CD4-positive, alpha-beta T cell (primary cell): Measurements from ENCODE around the gene SLC9A5. TPM values are rescaled to one million over a fixed set of nuclear protein-coding genes. Genes with fewer than 3 reads are reported as not detected.

Source experiments
- ATAC-seq: fragments of 200-7000 bp; cut with Tn5 transposase; one replicate; pipeline ENCODE4 v1.10.0; 2022; ENCODE audit warnings: mild to moderate bottlenecking; ENCODE audit not compliant: poor library complexity
- CTCF ChIA-PET: fragments of 350-600 bp; sonication (Branson Sonifier 250); formaldehyde crosslinking; loops from one replicate; lab custom pipeline; 2021; ENCODE audit warnings: antibody characterized with exemption, inconsistent platforms; lab: Charles Lee
- POLR2A ChIA-PET: fragments of 350-600 bp; sonication (Branson Sonifier 250); formaldehyde crosslinking; loops from one replicate; lab custom pipeline; 2021; ENCODE audit warnings: antibody characterized with exemption, inconsistent platforms; lab: Charles Lee
- DNase-seq, 14 experiments: peaks; one replicate each; pipeline ENCODE4 v3.0.0-alpha.2; 2013 to 2020; ENCODE audit warnings: mixed read lengths in 2 of 14
- H3K27ac ChIP-seq, 2 donors: one replicate each; pipeline versions ENCODE4 v1.5.1 to v1.7.0; 2013; ENCODE audit warnings: low read length in 2 of 2, low read depth in 1 of 2, mild to moderate bottlenecking in 1 of 2
- H3K27me3 ChIP-seq, 2 experiments: 1 replicate in 1 of 2; 2 replicates in 1 of 2; pipeline versions ENCODE4 v1.6.1 to v1.7.0; 2013; ENCODE audit warnings: low read length in 2 of 2, control low read depth in 1 of 2, mild to moderate bottlenecking in 1 of 2, moderate library complexity in 1 of 2; ENCODE audit not compliant: insufficient read depth in 2 of 2, control insufficient read depth in 1 of 2
- H3K36me3 ChIP-seq: one replicate; pipeline ENCODE4 v1.6.1; 2013; ENCODE audit warnings: low read length, control low read depth; ENCODE audit not compliant: insufficient read depth
- H3K4me1 ChIP-seq: one replicate; pipeline ENCODE4 v1.6.1; 2013; ENCODE audit warnings: low read length, control low read depth; ENCODE audit not compliant: insufficient read depth
- H3K4me3 ChIP-seq: one replicate; pipeline ENCODE4 v1.5.1; 2013; ENCODE audit warnings: mild to moderate bottlenecking, low read length, moderate library complexity
- H3K9me3 ChIP-seq, 2 experiments: 1 replicate in 1 of 2; 2 replicates in 1 of 2; pipeline versions ENCODE4 v1.6.1 to v1.7.0; 2013; ENCODE audit warnings: low read length in 2 of 2, mild to moderate bottlenecking in 2 of 2, control low read depth in 1 of 2, moderate library complexity in 1 of 2; ENCODE audit not compliant: control insufficient read depth in 1 of 2, insufficient read depth in 1 of 2
- H3K27ac Mint-ChIP-seq: one replicate; pipeline ENCODE4 v1.8.0; 2020; ENCODE audit warnings: mixed read lengths
- H3K27me3 Mint-ChIP-seq: one replicate; pipeline ENCODE4 v1.8.0; 2021; ENCODE audit warnings: mixed read lengths
- H3K36me3 Mint-ChIP-seq: one replicate; pipeline ENCODE4 v1.8.0; 2021; ENCODE audit warnings: low read depth, mixed read lengths
- H3K4me1 Mint-ChIP-seq: one replicate; pipeline ENCODE4 v1.8.0; 2021; ENCODE audit warnings: low read depth, mixed read lengths
- H3K4me3 Mint-ChIP-seq: one replicate; pipeline ENCODE4 v1.8.0; 2020; ENCODE audit warnings: mild to moderate bottlenecking, mixed read lengths
- H3K9me3 Mint-ChIP-seq: one replicate; pipeline ENCODE4 v1.8.0; 2020; ENCODE audit warnings: mixed read lengths
- CTCF ChIP-seq: fragments of 200-600 bp; IDR thresholded peaks from one replicate; pipeline ENCODE4 v1.8.0; 2022; ENCODE audit warnings: antibody characterized with exemption, mild to moderate bottlenecking
- intact Hi-C, 2 experiments: fragments of 100-400 bp; cut with DNase I in 1 of 2; cut with micrococcal nuclease in 1 of 2; formaldehyde crosslinking; loops; one replicate each; pipeline versions ENCODE4 v1.15.1 to v1.9.0; 2023 to 2025; cut with DNase I, micrococcal nuclease
- total RNA-seq, 174 experiments: library from RNA in 2 of 174; stranded (reverse) in 2 of 174; gene quantifications; one replicate each; pipeline ENCODE4 v1.2.3 and lab custom pipeline; 2021 to 2026

SLC9A5 gene
- total RNA-seq, 2 experiments from 2014 or later: 3.1 TPM

GRCh38 chr16:67206838-67207248, 41.9 kb upstream of the SLC9A5 start:
- Histone ChIP-seq H3K27me3 (no peaks in the 10 kb centered on the region), H3K4me3 (no peak overlapping the region), H3K36me3 (peaks cover 36% of the 10 kb centered on the region), H3K27ac (no peak overlapping the region), H3K9me3 (no peaks in the 10 kb centered on the region), H3K4me1 (no peaks in the 10 kb centered on the region)
- DNase-seq (no peak), ATAC-seq (no peak)
- no peaks in the 10 kb centered on the region for H3K27me3 Mint-ChIP-seq
- no peak overlapping the region for H3K4me3 Mint-ChIP-seq
- ChIA-PET CTCF (interaction anchor here (1.3 kb wide), 1 partner anchor 253 kb away, joined by 3 read pairs; no protein-coding TSS in a partner anchor), POLR2A (no interaction called here)
- H3K36me3 Mint-ChIP-seq: peaks cover 19% of the 10 kb centered on the region
- TF ChIP-seq CTCF: no peak
- intact Hi-C loops: no loop called here
- H3K4me1 Mint-ChIP-seq: no peaks in the 10 kb centered on the region
- H3K9me3 Mint-ChIP-seq: no peaks in the 10 kb centered on the region
- no peak overlapping the region for H3K27ac Mint-ChIP-seq

DNA sequence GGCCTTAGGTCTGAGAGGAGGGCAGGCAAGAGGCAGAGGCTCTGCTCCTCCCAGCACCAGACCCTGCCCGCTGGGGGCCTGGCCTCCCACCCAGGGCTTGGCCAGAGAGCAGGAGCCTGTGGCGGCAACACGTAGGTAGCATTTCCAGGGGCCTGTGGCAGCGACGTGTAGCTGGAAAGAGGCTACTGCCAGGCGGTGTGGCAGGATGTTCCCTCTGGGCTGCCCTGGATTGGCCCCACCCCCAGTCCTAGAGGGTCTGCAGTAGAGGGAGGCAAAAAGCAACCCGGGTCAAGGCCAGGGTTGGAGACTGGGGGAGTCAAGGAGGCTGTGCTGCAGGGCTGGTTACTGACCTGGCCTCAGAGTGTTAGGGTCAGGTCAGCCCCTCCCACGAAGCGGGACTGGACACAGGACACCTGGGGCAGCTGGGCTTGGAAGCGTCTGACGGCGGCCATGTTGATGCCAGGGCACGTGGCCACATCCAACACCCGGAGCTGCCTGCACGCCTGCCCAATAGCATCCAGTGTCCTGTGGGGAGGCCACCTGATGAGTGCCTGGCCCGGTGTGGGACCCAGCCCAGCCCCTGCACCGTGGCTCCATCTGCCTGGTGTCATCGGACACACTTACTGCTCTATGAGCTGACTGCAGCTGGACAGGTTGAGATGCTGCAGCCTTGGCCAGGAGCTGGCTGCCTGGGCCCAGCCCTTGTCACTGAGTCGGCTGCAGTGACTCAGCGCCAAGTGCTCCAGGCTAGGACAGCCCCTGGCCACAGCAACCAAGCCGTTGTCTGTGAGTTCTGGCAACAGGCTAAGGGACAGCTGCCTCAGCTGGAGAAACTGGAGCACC, 41.3 kb upstream of the SLC9A5 start:
- H3K27ac ChIP-seq: no peak overlapping the region
- H3K36me3 ChIP-seq: peaks cover 30% of the 10 kb centered on the region
- no peak for ATAC-seq
- Mint-ChIP-seq H3K4me3 (no peak overlapping the region), H3K4me1 (no peaks in the 10 kb centered on the region), H3K27ac (no peak overlapping the region), H3K36me3 (peaks cover 15% of the 10 kb centered on the region), H3K27me3 (no peaks in the 10 kb centered on the region), H3K9me3 (no peaks in the 10 kb centered on the region)
- CTCF ChIA-PET: interaction anchor here (1.3 kb wide), 1 partner anchor 253 kb away, joined by 3 read pairs; no protein-coding TSS in a partner anchor
- H3K27me3 ChIP-seq: no peaks in the 10 kb centered on the region
- TF ChIP-seq CTCF: no peak
- no peaks in the 10 kb centered on the region for H3K4me1 ChIP-seq
- intact Hi-C loops: no loop called here
- DNase-seq: no peak
- no peak overlapping the region for H3K4me3 ChIP-seq
- H3K9me3 ChIP-seq: no peaks in the 10 kb centered on the region
- POLR2A ChIA-PET: no interaction called here

GRCh38 chr16:67208154-67208896, 40.5 kb upstream of the SLC9A5 start:
- Mint-ChIP-seq H3K4me1 (no peaks in the 10 kb centered on the region), H3K36me3 (peaks cover 11% of the 10 kb centered on the region), H3K9me3 (no peaks in the 10 kb centered on the region), H3K27me3 (no peaks in the 10 kb centered on the region), H3K27ac (no peak overlapping the region), H3K4me3 (no peak overlapping the region)
- Histone ChIP-seq H3K36me3 (peaks cover 23% of the 10 kb centered on the region), H3K9me3 (no peaks in the 10 kb centered on the region), H3K27me3 (no peaks in the 10 kb centered on the region), H3K27ac (no peak overlapping the region), H3K4me1 (no peaks in the 10 kb centered on the region), H3K4me3 (no peak overlapping the region)
- no peak for DNase-seq
- ChIA-PET POLR2A (interaction anchor here (0.7 kb wide), 1 partner anchor 1064 kb away, joined by 3 read pairs; no protein-coding TSS in a partner anchor), CTCF (interaction anchor here (0.6 to 1.3 kb wide), 2 partner anchors 11 to 254 kb away, joined by 3 to 4 read pairs; no protein-coding TSS in a partner anchor)
- intact Hi-C loops: no loop called here
- no peak for TF ChIP-seq CTCF
- no peak for ATAC-seq
